Smooth muscle cell of trachea (primary cell): ENCODE data around the gene CRYGD. TPM values are rescaled to one million over a fixed set of nuclear protein-coding genes. Genes with fewer than 3 reads are reported as not detected.

Experiments used
- total RNA-seq: library from RNA; depleted of rRNA; stranded (reverse); fragments of >200 nt; gene quantifications from 2 replicates; pipeline ENCODE4 v1.2.1, GENCODE V29; 2014

Gene CRYGD
- total RNA-seq, result not detected in 2 replicates

GRCh38 chr2:208124013-208124715 lies at the start of gene CRYGD:
CRYGD (minus strand) TSS chr2:208124524; CDS start chr2:208124473, 51 bp downstream.

GRCh38 chr2:208163489-208163888 lies 39.2 kb upstream of the CRYGD start, which contains the start of gene CRYGA:
CRYGA (minus strand) TSS chr2:208163589; CDS start chr2:208163556, 33 bp downstream.

GRCh38 chr2:208146006-208146405 lies 21.7 kb upstream of the CRYGD start, which contains the start of gene CRYGB:
CRYGB (minus strand) TSS chr2:208146158; CDS start chr2:208146120, 38 bp downstream.

GRCh38 chr2:208129744-208130711 lies 5.7 kb upstream of the CRYGD start, which contains the start of gene CRYGC:
CRYGC (minus strand) TSS chr2:208129828; CDS start chr2:208129792, 36 bp downstream.

Other genes with a start within 250 kb of the CRYGD start
- gene PLEKHM3, start 99.0 kb downstream of the CRYGD start, total RNA-seq, result 15.6 and 16.0 TPM in 2 replicates
- gene CRYGC, start 5.3 kb upstream of the CRYGD start, total RNA-seq, result not detected in 2 replicates
- not detected in 2 replicates for gene CRYGB, start 21.6 kb upstream of the CRYGD start, total RNA-seq
- gene CRYGA, start 39.1 kb upstream of the CRYGD start, total RNA-seq, result not detected in 2 replicates
- not detected in 2 replicates for gene C2orf80, start 65.5 kb upstream of the CRYGD start, total RNA-seq
- 236 and 313 TPM in 2 replicates for gene IDH1, start 130.5 kb upstream of the CRYGD start, total RNA-seq
- 36.4 and 38.0 TPM in 2 replicates for gene PIKFYVE, start 141.7 kb upstream of the CRYGD start, total RNA-seq